ENCODE data around the gene WDFY2. TPM values are rescaled to one million over a fixed set of nuclear protein-coding genes. Genes with fewer than 3 reads are reported as not detected.

The WDFY2 gene
- total RNA-seq, 1 experiment from 2014 or later = 9.9 TPM

- no peak for DNase-seq (ENCODE audit: low read depth)
Observed at GRCh38 chr13:51731759-51732158, 147.5 kb downstream of the WDFY2 start.

GRCh38 chr13:51733374-51734298 lies 149.4 kb downstream of the WDFY2 start:
- peak; percentile 44 for DNase-seq (ENCODE audit: low read depth)

GRCh38 chr13:51734786-51735185 lies 150.5 kb downstream of the WDFY2 start:
- no peak for DNase-seq (ENCODE audit: low read depth)

GRCh38 chr13:51737609-51738008 lies 153.3 kb downstream of the WDFY2 start:
- no peak for DNase-seq (ENCODE audit: low read depth)

GRCh38 chr13:51738226-51738905 lies 154.1 kb downstream of the WDFY2 start:
- DNase-seq (ENCODE audit: low read depth) = no peak

- no peak for DNase-seq (ENCODE audit: low read depth)
Observed at GRCh38 chr13:51739027-51739764, 154.9 kb downstream of the WDFY2 start.

- DNase-seq (ENCODE audit: low read depth) = no peak
Observed at GRCh38 chr13:51740698-51741097, 156.4 kb downstream of the WDFY2 start.

- DNase-seq (ENCODE audit: low read depth) = no peak
Observed at GRCh38 chr13:51742031-51742430, 157.8 kb downstream of the WDFY2 start.

GRCh38 chr13:51742611-51743010 lies 158.3 kb downstream of the WDFY2 start:
- DNase-seq (ENCODE audit: low read depth) = no peak

- DNase-seq (ENCODE audit: low read depth) = no peak
Observed at GRCh38 chr13:51745243-51745642, 161.0 kb downstream of the WDFY2 start.

- no peak for DNase-seq (ENCODE audit: low read depth)
Observed at GRCh38 chr13:51746802-51747201, 162.5 kb downstream of the WDFY2 start.

- DNase-seq (ENCODE audit: low read depth) = peak; percentile 38
Observed at GRCh38 chr13:51747438-51748434, 163.5 kb downstream of the WDFY2 start.

- DNase-seq (ENCODE audit: low read depth) = no peak
Observed at GRCh38 chr13:51756651-51757050, 172.4 kb downstream of the WDFY2 start.

- no peak for DNase-seq (ENCODE audit: low read depth)
Observed at GRCh38 chr13:51758691-51759090, 174.4 kb downstream of the WDFY2 start.

- peak; percentile 37 for DNase-seq (ENCODE audit: low read depth)
Observed at GRCh38 chr13:51759240-51759639, 175.0 kb downstream of the WDFY2 start.

- no peak for DNase-seq (ENCODE audit: low read depth)
Observed at GRCh38 chr13:51760592-51760991, 176.3 kb downstream of the WDFY2 start.

GRCh38 chr13:51761643-51762350 lies 177.5 kb downstream of the WDFY2 start:
- DNase-seq (ENCODE audit: low read depth) = no peak

GRCh38 chr13:51763486-51763885 lies 179.2 kb downstream of the WDFY2 start:
- DNase-seq (ENCODE audit: low read depth) = no peak

- DNase-seq (ENCODE audit: low read depth) = peak; percentile 85
Observed at GRCh38 chr13:51764184-51765141, 180.2 kb downstream of the WDFY2 start.

Measured in HT1080 (cell line).